NCI-H2227 (cell line): Measurements from ENCODE around the gene LRRC61.
A peak's percentile ranks its signal among the peaks of the same experiment; 100 is the strongest.

ENCODE experiments used
- DNase-seq: peaks from one replicate; lab custom pipeline; 2025; ENCODE audit not compliant: unreplicated experiment; lab: John Stamatoyannopoulos, UW

The LRRC61 gene

GRCh38 chr7:150368884-150369747 lies 46.0 kb downstream of the LRRC61 start:
- peak; percentile 66 for DNase-seq

GRCh38 chr7:150369748-150370501 lies 46.8 kb downstream of the LRRC61 start:
- DNase-seq: no peak

- DNase-seq: no peak
Measured at GRCh38 chr7:150370612-150371071, 47.5 kb downstream of the LRRC61 start.

- no peak for DNase-seq
Measured at GRCh38 chr7:150371131-150371995, 48.2 kb downstream of the LRRC61 start.

- DNase-seq: no peak
Measured at GRCh38 chr7:150371996-150372270, 48.8 kb downstream of the LRRC61 start.

GRCh38 chr7:150372271-150373048 lies 49.3 kb downstream of the LRRC61 start:
- no peak for DNase-seq

- DNase-seq: no peak
Measured at GRCh38 chr7:150373049-150373801, 50.1 kb downstream of the LRRC61 start.

GRCh38 chr7:150374026-150374425 lies 50.9 kb downstream of the LRRC61 start:
- no peak for DNase-seq

GRCh38 chr7:150374472-150374871 lies 51.3 kb downstream of the LRRC61 start:
- no peak for DNase-seq

GRCh38 chr7:150375662-150376521 lies 52.7 kb downstream of the LRRC61 start:
- DNase-seq: no peak

- DNase-seq: no peak
Measured at GRCh38 chr7:150376560-150376959, 53.4 kb downstream of the LRRC61 start.

- DNase-seq: no peak
Measured at GRCh38 chr7:150377196-150377595, 54.0 kb downstream of the LRRC61 start.

GRCh38 chr7:150377635-150378034 lies 54.5 kb downstream of the LRRC61 start:
- no peak for DNase-seq

GRCh38 chr7:150378115-150378852 lies 55.1 kb downstream of the LRRC61 start:
- peak; percentile 78 for DNase-seq

GRCh38 chr7:150378853-150379440 lies 55.8 kb downstream of the LRRC61 start, which contains the start of gene ZNF775:
TSS of gene ZNF775 (plus strand) at chr7:150379330. CDS start at chr7:150388471, 9,141 bp downstream.
- peak; percentile 98 for DNase-seq

GRCh38 chr7:150379441-150380379 lies 56.6 kb downstream of the LRRC61 start:
- peak; percentile 28 for DNase-seq

- no peak for DNase-seq
Measured at GRCh38 chr7:150380463-150380862, 57.3 kb downstream of the LRRC61 start.
